ENCODE results near the gene ELAPOR2.
"Not testable (repeated sequence)": the region's sequence is repeated elsewhere in the genome, so short reads cannot be mapped to it uniquely, and the experiment has no call there.

Gene ELAPOR2

DNA sequence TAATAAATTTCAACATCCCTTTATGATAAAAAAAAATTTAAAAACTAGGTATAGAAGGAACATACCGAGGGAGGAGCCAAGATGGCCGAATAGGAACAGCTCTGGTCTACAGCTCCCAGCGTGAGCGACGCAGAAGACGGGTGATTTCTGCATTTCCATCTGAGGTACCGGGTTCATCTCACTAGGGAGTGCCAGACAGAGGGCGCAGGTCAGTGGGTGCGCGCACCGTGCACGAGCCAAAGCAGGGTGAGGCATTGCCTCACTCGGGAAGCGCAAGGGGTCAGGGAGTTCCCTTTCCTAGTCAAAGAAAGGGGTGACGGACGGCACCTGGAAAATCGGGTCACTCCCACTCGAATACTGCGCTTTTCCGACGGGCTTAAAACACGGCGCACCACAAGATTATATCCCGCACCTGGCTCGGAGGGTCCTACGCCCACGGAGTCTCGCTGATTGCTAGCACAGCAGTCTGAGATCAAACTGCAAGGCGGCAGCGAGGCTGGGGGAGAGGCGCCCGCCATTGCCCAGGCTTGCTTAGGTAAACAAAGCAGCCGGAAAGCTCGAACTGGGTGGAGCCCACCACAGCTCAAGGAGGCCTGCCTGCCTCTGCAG, 19.7 kb downstream of the ELAPOR2 start:
- DNase-seq: not testable (repeated sequence)

- DNase-seq: no peak
Observed at GRCh38 chr7:87038993-87039690, 20.3 kb downstream of the ELAPOR2 start.

GRCh38 chr7:87036985-87037384, 22.5 kb downstream of the ELAPOR2 start:
- DNase-seq: no peak

GRCh38 chr7:87032604-87033339, 26.7 kb downstream of the ELAPOR2 start:
- no peak for DNase-seq

DNA sequence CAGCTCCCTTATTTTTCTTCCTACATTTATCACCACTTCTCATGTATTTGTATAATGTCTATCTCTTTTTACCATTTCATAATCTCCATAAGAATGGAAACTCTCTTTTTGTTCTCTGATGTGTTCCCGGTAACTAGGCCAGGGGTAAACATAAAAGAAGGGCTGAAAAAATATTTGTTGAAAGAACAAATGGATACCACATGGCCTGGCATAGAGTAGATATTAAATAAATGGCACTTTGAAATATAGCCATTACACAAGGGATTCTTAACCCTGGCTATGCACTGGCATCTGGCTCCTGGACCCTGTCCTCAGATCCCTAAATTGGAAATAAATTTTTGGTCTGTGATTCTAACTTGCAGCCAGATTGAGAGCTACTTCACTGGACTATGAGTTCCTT, 30.4 kb downstream of the ELAPOR2 start:
- DNase-seq: no peak

- no peak for DNase-seq
Observed at GRCh38 chr7:87028636-87029035, 30.8 kb downstream of the ELAPOR2 start.

- no peak for DNase-seq
Observed at GRCh38 chr7:87027900-87028299, 31.6 kb downstream of the ELAPOR2 start.

DNA sequence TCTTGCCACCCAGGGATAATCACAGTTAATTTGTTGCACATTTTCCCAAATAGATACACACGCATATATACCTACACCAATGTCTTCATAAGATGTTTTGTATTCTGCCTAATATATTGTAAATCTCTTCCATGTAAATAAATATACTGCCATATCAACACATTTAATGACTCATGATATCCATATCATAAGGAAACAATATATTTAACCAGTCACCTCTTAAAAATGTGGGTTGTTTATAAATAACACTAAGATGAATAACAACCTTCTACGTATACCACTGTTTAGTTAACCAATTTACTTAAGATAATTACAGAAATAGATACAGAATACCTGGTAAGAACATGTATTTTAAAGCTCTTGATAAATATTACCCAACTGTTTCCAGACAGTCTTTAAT, 38.2 kb downstream of the ELAPOR2 start:
- no peak for DNase-seq

- DNase-seq: no peak
Observed at GRCh38 chr7:87016606-87017005, 42.8 kb downstream of the ELAPOR2 start.

- no peak for DNase-seq
Observed at GRCh38 chr7:87013840-87014190, 45.6 kb downstream of the ELAPOR2 start.

DNA sequence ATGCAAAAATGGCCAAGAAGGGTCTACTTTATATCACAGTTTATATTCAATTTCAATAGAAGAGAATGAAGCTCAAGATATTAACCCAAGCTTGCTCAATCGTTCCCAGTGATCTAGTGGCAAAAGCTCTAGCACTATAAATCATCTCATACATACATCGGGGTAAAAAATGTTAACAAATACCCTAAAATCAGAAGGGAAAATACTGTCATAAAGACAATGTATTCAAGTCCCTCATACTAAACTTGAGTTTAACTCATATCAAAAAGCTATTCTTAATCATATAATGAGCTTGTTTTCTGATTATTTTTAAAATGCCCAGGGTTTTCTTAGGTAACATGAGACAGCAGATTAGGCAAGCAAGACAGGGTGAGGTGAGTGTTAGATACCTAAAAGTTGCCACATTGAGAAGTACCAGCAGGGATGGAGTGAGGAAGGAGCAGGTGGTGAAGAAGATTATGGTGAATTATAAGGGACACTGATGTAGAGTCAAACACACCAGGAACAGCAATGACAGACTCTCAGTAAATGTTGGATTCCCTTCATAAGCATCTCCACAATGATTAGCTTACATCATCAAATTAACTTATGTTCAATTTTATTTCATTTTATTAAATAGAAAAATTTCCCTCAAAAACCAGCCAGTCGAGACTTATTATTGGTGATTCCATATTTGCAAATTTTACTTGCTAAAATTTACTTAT, 46.2 kb downstream of the ELAPOR2 start:
- no peak for DNase-seq
